Lung (tissue), 12 donors: Measurements from ENCODE around the gene NTN1. TPM values are rescaled to one million over a fixed set of nuclear protein-coding genes. Genes with fewer than 3 reads are reported as not detected.

ENCODE experiments used
- ATAC-seq: fragments of 200-7000 bp; cut with Tn5 transposase; one replicate; pipeline ENCODE4 v1.9.1; 2020; ENCODE audit warnings: moderate number of reproducible peaks; ENCODE audit not compliant: insufficient read depth, low FRiP score
- DNase-seq, 3 donors: peaks; one replicate each; pipeline ENCODE4 v3.0.0-alpha.2; 2013 to 2017
- H3K27ac ChIP-seq, 2 donors: one replicate each; pipeline ENCODE4 v1.5.1; 2013; ENCODE audit warnings: mild to moderate bottlenecking in 2 of 2, moderate library complexity in 2 of 2, control low read depth in 1 of 2, inconsistent platforms in 1 of 2, low read depth in 1 of 2, low read length in 1 of 2
- H3K27me3 ChIP-seq, 3 donors: one replicate each; pipeline ENCODE4 v1.5.1; 2013; ENCODE audit warnings: low read length in 2 of 3; ENCODE audit not compliant: control insufficient read depth in 3 of 3, insufficient read depth in 3 of 3
- H3K36me3 ChIP-seq, 4 donors: one replicate each; pipeline ENCODE4 v1.5.1; 2013; ENCODE audit warnings: low read length in 4 of 4, mild to moderate bottlenecking in 1 of 4, moderate library complexity in 1 of 4; ENCODE audit not compliant: control insufficient read depth in 4 of 4, insufficient read depth in 4 of 4
- H3K4me1 ChIP-seq, 5 donors: one replicate each; pipeline ENCODE4 v1.5.1; 2013; ENCODE audit warnings: low read length in 5 of 5, mild to moderate bottlenecking in 2 of 5, moderate library complexity in 1 of 5; ENCODE audit not compliant: control insufficient read depth in 5 of 5, insufficient read depth in 5 of 5
- H3K4me3 ChIP-seq: one replicate; pipeline ENCODE4 v1.5.1; 2013; ENCODE audit warnings: mild to moderate bottlenecking, control low read depth, moderate library complexity
- H3K9ac ChIP-seq, 2 donors: one replicate each; pipeline ENCODE4 v1.5.1; 2013; ENCODE audit warnings: low read length in 2 of 2, control low read depth in 1 of 2; ENCODE audit not compliant: insufficient read depth in 1 of 2
- H3K9me3 ChIP-seq, 4 donors: one replicate each; pipeline ENCODE4 v1.5.1; 2013; ENCODE audit warnings: low read length in 3 of 4, mild to moderate bottlenecking in 1 of 4, moderate library complexity in 1 of 4; ENCODE audit not compliant: control insufficient read depth in 4 of 4, insufficient read depth in 3 of 4
- CTCF ChIP-seq: IDR thresholded peaks from 2 replicates; pipeline ENCODE4 v1.5.1; 2012; ENCODE audit warnings: mild to moderate bottlenecking; ENCODE audit errors: control extremely low read depth, extremely low read depth
- WGBS, 2 donors: extraction: QIAGEN DNeasy Blood & Tissue Kit; methylation state at CpG; one replicate each; pipeline ENCODE4 v1.1.7; 2013; 5-methylcytosine and 5-hydroxymethylcytosine counted together
- polyA plus RNA-seq, 2 donors: library from polyadenylated mRNA; stranded (reverse); fragments of 200-250 nt; gene quantifications; one replicate each; pipeline ENCODE4 v1.2.1, GENCODE V29; 2013
- total RNA-seq, 2 donors: library from RNA; depleted of rRNA in 1 of 2; stranded (reverse); fragments of >200 nt in 1 of 2; gene quantifications; one replicate each; pipeline ENCODE4 v1.2.1, GENCODE V29; 2014 to 2021
- donor health status: control.
- donor health status: control.
- donor health status: Bipolar disorder and iron deficiency.
- donor health status: healthy.
- donor health status: DM: yes; HTN: yes; CAD: no.

The NTN1 gene
- total and polyA plus RNA-seq, 4 donors, result 3.6 to 17.1 (median 7.8) TPM

GRCh38 chr17:9142772-9143494 lies 121.6 kb downstream of the NTN1 start:
- TF ChIP-seq CTCF, result no peak
- WGBS, 2 donors, result 74 to 85% methylated on average over 10 of the region's 10 CpGs
- Histone ChIP-seq H3K9ac (no peak overlapping the region), H3K9me3 (no peaks in the 10 kb centered on the region), H3K4me3 (no peak overlapping the region), H3K4me1 (peaks cover 0 to 20% (median 2%) of the 10 kb centered on the region in 5 donors), H3K36me3 (no peaks in the 10 kb centered on the region), H3K27me3 (peaks cover 0 to 15% (median 0%) of the 10 kb centered on the region in 3 donors), H3K27ac (no peak overlapping the region)
- DNase-seq (no peak), ATAC-seq (no peak)

- no peak for ATAC-seq
- DNase-seq, result no peak
- TF ChIP-seq CTCF, result no peak
These were observed 123.4 kb downstream of the NTN1 start for GRCh38 chr17:9144502-9145249.

DNA sequence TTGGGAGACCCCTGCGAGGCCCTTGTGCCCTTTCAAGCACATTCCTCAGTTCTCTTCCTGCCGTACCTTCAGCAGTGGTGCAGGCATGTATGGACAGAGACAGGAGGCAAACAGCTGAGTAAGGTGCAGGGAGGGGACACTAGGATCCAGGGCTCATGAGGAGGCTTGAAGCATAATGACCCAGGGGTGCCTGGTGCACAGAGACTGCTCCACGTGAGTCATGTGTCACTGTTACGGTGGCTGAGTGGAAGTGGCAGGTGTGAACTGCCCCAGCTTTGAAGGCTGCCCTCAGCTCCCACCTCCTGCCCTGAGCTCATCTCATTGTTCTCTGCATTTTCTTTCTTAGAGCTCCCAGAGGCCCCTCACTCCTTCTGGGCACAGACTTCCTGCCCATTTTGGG lies 124.8 kb downstream of the NTN1 start:
- no peak for ATAC-seq
- peaks cover 0 to 16% (median 2%) of the 10 kb centered on the region in 5 donors for H3K4me1 ChIP-seq
- no peak overlapping the region for H3K27ac ChIP-seq

More at GRCh38 chr17:9144502-9145249, 123.4 kb downstream of the NTN1 start:
- no peak overlapping the region for H3K9ac ChIP-seq
- H3K4me3 ChIP-seq, result no peak overlapping the region
- H3K27ac ChIP-seq, result no peak overlapping the region
- H3K36me3 ChIP-seq, result no peaks in the 10 kb centered on the region
- H3K9me3 ChIP-seq, result no peaks in the 10 kb centered on the region
- 79 to 90% methylated on average over 19 of the region's 19 CpGs for WGBS, 2 donors
- H3K27me3 ChIP-seq, result peaks cover 0 to 18% (median 0%) of the 10 kb centered on the region in 3 donors
- peaks cover 0 to 17% (median 2%) of the 10 kb centered on the region in 5 donors for H3K4me1 ChIP-seq

More for the DNA sequence above, 124.8 kb downstream of the NTN1 start:
- H3K4me3 ChIP-seq, result no peak overlapping the region
- DNase-seq, result no peak
- no peaks in the 10 kb centered on the region for H3K36me3 ChIP-seq
- H3K9me3 ChIP-seq, result no peaks in the 10 kb centered on the region
- no peak overlapping the region for H3K9ac ChIP-seq
- 67 to 78% methylated on average over 4 of the region's 4 CpGs for WGBS, 2 donors
- H3K27me3 ChIP-seq, result peaks cover 0 to 14% (median 0%) of the 10 kb centered on the region in 3 donors
- TF ChIP-seq CTCF, result no peak
